A673 (cell line): ENCODE measurements around the gene EXOC3L4.

Experiments used
- EZH2 ChIP-seq: fragments of 200-600 bp; sonication (generic); IDR thresholded peaks from 2 replicates; pipeline ENCODE4 v1.6.1; 2017; ENCODE audit warnings: borderline replicate concordance, low read depth, mild to moderate bottlenecking, mixed read lengths, antibody characterized with exemption, low read length; ENCODE audit not compliant: poor library complexity, severe bottlenecking
- TF ChIP-seq, protein P1 (sequence below): fragments of 300-800, 200-600 bp; sonication (generic); conservative IDR thresholded peaks from 2 replicates; pipeline ENCODE4 v1.5.1; 2017; ENCODE audit warnings: low read depth, mild to moderate bottlenecking, antibody characterized with exemption, low read length, moderate library complexity, mixed read lengths

DNA sequence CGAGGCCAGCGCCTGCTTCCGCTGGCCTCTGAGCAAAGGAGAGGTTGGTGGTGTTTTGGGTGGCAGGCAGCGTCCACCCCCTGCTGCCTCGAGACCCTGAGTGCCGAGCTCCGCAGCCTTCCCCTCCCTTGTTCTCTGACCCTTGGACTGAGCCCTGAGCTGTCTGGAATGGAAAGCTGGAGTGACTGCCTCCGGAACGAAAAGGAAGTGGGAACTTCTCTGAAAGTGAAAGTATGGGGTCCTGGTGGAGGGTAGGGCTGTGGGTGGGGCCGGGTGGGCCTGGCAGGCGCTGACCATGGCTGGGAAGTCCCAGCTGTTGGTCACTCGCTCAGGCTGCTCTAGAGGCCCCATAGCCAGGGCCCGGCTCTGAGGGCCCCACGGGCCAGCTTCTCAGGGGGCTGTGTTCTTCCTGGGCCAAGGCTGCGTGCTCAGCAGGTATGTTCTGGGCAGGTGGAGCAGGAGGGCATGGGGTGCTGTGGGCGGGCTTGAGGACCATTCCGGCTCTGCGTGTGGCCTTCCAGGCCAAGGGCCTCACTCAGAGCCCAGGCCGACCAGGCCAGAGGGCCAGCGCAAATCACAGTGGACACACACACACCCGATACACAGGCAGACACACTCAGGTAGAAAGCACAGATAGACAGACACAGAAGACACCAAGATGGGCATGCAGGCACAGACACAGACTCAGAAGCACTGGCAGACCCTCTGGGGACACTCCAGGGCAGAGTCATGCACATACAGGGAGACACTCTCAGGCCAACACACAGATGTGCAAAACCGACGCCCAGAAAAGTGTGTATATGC, at the start of gene EXOC3L4:
- TF ChIP-seq, protein P1, sequence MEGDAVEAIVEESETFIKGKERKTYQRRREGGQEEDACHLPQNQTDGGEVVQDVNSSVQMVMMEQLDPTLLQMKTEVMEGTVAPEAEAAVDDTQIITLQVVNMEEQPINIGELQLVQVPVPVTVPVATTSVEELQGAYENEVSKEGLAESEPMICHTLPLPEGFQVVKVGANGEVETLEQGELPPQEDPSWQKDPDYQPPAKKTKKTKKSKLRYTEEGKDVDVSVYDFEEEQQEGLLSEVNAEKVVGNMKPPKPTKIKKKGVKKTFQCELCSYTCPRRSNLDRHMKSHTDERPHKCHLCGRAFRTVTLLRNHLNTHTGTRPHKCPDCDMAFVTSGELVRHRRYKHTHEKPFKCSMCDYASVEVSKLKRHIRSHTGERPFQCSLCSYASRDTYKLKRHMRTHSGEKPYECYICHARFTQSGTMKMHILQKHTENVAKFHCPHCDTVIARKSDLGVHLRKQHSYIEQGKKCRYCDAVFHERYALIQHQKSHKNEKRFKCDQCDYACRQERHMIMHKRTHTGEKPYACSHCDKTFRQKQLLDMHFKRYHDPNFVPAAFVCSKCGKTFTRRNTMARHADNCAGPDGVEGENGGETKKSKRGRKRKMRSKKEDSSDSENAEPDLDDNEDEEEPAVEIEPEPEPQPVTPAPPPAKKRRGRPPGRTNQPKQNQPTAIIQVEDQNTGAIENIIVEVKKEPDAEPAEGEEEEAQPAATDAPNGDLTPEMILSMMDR, result no peak
- no peak for TF ChIP-seq EZH2
